WTC11 (cell line): ENCODE measurements around the gene OGG1. TPM values are rescaled to one million over a fixed set of nuclear protein-coding genes. Genes with fewer than 3 reads are reported as not detected.
A peak's percentile ranks its signal among the peaks of the same experiment; 100 is the strongest.

Experiments
- ATAC-seq: fragments of 200-7000 bp; cut with Tn5 transposase; 2 replicates; pipeline ENCODE4 v1.10.0; 2021; ENCODE audit warnings: mild to moderate bottlenecking, moderate library complexity
- CTCF ChIA-PET: fragments of 300-600 bp; sonication (Branson Sonifier 250); formaldehyde crosslinking; loops from one replicate; lab custom pipeline; 2021; ENCODE audit warnings: antibody characterized with exemption; lab: Charles Lee
- POLR2A ChIA-PET: fragments of 350-600 bp; sonication (Branson Sonifier 250); formaldehyde crosslinking; loops from one replicate; lab custom pipeline; 2021; ENCODE audit warnings: antibody characterized with exemption; lab: Charles Lee
- DNase-seq: peaks from one replicate; pipeline ENCODE4 v3.0.0; 2021; ENCODE audit warnings: low spot score
- H3K27ac Mint-ChIP-seq: 2 replicates; pipeline ENCODE4 v1.8.0; 2021; ENCODE audit warnings: mixed read lengths
- H3K27me3 Mint-ChIP-seq: 2 replicates; pipeline ENCODE4 v1.8.0; 2021; ENCODE audit warnings: low read depth, mild to moderate bottlenecking, moderate library complexity, mixed read lengths
- H3K36me3 Mint-ChIP-seq: 2 replicates; pipeline ENCODE4 v1.8.0; 2021; ENCODE audit warnings: mixed read lengths
- H3K4me1 Mint-ChIP-seq: 2 replicates; pipeline ENCODE4 v1.8.0; 2022; ENCODE audit warnings: mixed read lengths
- H3K4me3 Mint-ChIP-seq: 2 replicates; pipeline ENCODE4 v1.8.0; 2021; ENCODE audit warnings: mild to moderate bottlenecking, moderate library complexity, mixed read lengths
- H3K9me3 Mint-ChIP-seq: 2 replicates; pipeline ENCODE4 v1.8.0; 2021; ENCODE audit warnings: mixed read lengths
- ATF1 ChIP-seq: sonication (generic); formaldehyde crosslinking; IDR thresholded peaks from 2 replicates; pipeline ENCODE4 v1.8.1; 2023; ENCODE audit warnings: mild to moderate bottlenecking, moderate library complexity, missing genetic modification reagents
- CBFB ChIP-seq: sonication (generic); formaldehyde crosslinking; IDR thresholded peaks from 2 replicates; pipeline ENCODE4 v1.8.1; 2022; ENCODE audit warnings: mild to moderate bottlenecking, low read depth, missing genetic modification reagents
- CREM ChIP-seq: sonication (generic); formaldehyde crosslinking; IDR thresholded peaks from 2 replicates; pipeline ENCODE4 v1.8.1; 2022; ENCODE audit warnings: mild to moderate bottlenecking, missing genetic modification reagents, moderate library complexity
- ETV6 ChIP-seq: sonication (generic); formaldehyde crosslinking; IDR thresholded peaks from 2 replicates; pipeline ENCODE4 v1.8.1; 2022; ENCODE audit warnings: mild to moderate bottlenecking, missing genetic modification reagents
- FOXK1 ChIP-seq: sonication (generic); formaldehyde crosslinking; IDR thresholded peaks from 2 replicates; pipeline ENCODE4 v1.8.0; 2022; ENCODE audit warnings: mild to moderate bottlenecking, moderate library complexity, missing genetic modification reagents
- IRF2 ChIP-seq: sonication (generic); formaldehyde crosslinking; IDR thresholded peaks from 2 replicates; pipeline ENCODE4 v1.8.0; 2022; ENCODE audit warnings: low read depth, missing genetic modification reagents, borderline replicate concordance
- JAZF1 ChIP-seq: fragments of 250-450 bp; sonication (Bioruptor Pico); IDR thresholded peaks from 2 replicates; pipeline ENCODE4 v1.9.0; 2021; ENCODE audit warnings: moderate library complexity, mild to moderate bottlenecking, inconsistent platforms
- JUN ChIP-seq: sonication (generic); formaldehyde crosslinking; IDR thresholded peaks from 2 replicates; pipeline ENCODE4 v1.8.0; 2023; ENCODE audit warnings: mild to moderate bottlenecking, missing genetic modification reagents
- NR2C2 ChIP-seq: sonication (generic); formaldehyde crosslinking; IDR thresholded peaks from 2 replicates; pipeline ENCODE4 v1.8.0; 2022; ENCODE audit warnings: mild to moderate bottlenecking, missing genetic modification reagents
- NR3C1 ChIP-seq: sonication (generic); formaldehyde crosslinking; conservative IDR thresholded peaks from 2 replicates; pipeline ENCODE4 v1.8.1; 2023; ENCODE audit warnings: low read depth, mild to moderate bottlenecking, missing genetic modification reagents
- PRRX2 ChIP-seq: fragments of 250-450 bp; sonication (Bioruptor Pico); IDR thresholded peaks from 2 replicates; pipeline ENCODE4 v1.8.0; 2021; ENCODE audit warnings: mild to moderate bottlenecking
- SOX15 ChIP-seq: fragments of 250-450 bp; sonication (Bioruptor Pico); IDR thresholded peaks from 2 replicates; pipeline ENCODE4 v1.9.0; 2021; ENCODE audit warnings: mild to moderate bottlenecking
- TEAD1 ChIP-seq: sonication (generic); formaldehyde crosslinking; IDR thresholded peaks from 2 replicates; pipeline ENCODE4 v1.8.0; 2022; ENCODE audit warnings: mild to moderate bottlenecking, missing genetic modification reagents
- ZMAT4 ChIP-seq: fragments of 250-450 bp; sonication (Bioruptor Pico); IDR thresholded peaks from 2 replicates; pipeline ENCODE4 v1.9.0; 2021; ENCODE audit warnings: mild to moderate bottlenecking
- ZNF512 ChIP-seq: sonication (generic); formaldehyde crosslinking; IDR thresholded peaks from 2 replicates; pipeline ENCODE4 v1.8.1; 2022; ENCODE audit warnings: missing genetic modification reagents, borderline replicate concordance
- total RNA-seq: library from RNA; stranded (reverse); gene quantifications from 3 replicates; pipeline ENCODE4 v1.2.3, GENCODE V29; 2021
- TF ChIP-seq, protein P1 (sequence below): sonication (generic); formaldehyde crosslinking; IDR thresholded peaks from 2 replicates; pipeline ENCODE4 v1.8.1; 2023; ENCODE audit warnings: mild to moderate bottlenecking, missing genetic modification reagents, moderate library complexity
- TF ChIP-seq, protein P2 (sequence below): sonication (generic); formaldehyde crosslinking; IDR thresholded peaks from 2 replicates; pipeline ENCODE4 v1.8.0; 2023; ENCODE audit warnings: missing genetic modification reagents
- TF ChIP-seq, protein P3 (sequence below): fragments of 250-450 bp; sonication (Bioruptor Pico); IDR thresholded peaks from 2 replicates; pipeline ENCODE4 v1.8.0; 2021; ENCODE audit warnings: mild to moderate bottlenecking
- TF ChIP-seq, protein P4 (sequence below): sonication (generic); formaldehyde crosslinking; IDR thresholded peaks from 2 replicates; pipeline ENCODE4 v1.8.0; 2022; ENCODE audit warnings: mild to moderate bottlenecking, missing genetic modification reagents

The OGG1 gene
- total RNA-seq, 1 experiment from 2014 or later = 27.3 TPM

- TF ChIP-seq SOX15 (CRISPR knock-in tag) (no peak), IRF2 (no peak), CREM (CRISPR knock-in tag) (no peak)
- TF ChIP-seq, protein P1, sequence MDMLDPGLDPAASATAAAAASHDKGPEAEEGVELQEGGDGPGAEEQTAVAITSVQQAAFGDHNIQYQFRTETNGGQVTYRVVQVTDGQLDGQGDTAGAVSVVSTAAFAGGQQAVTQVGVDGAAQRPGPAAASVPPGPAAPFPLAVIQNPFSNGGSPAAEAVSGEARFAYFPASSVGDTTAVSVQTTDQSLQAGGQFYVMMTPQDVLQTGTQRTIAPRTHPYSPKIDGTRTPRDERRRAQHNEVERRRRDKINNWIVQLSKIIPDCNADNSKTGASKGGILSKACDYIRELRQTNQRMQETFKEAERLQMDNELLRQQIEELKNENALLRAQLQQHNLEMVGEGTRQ (CRISPR knock-in tag) = no peak
Observed at GRCh38 chr3:9729419-9729818, 20.3 kb upstream of the OGG1 start (continued).

- no peak for DNase-seq
Observed at GRCh38 chr3:9730657-9731205, 19.0 kb upstream of the OGG1 start.

More at GRCh38 chr3:9730657-9731205, 19.0 kb upstream of the OGG1 start:
- CTCF ChIA-PET = interaction anchor here (0.5 to 8.6 kb wide), 8 partner anchors 19 to 334 kb away, joined by 3 to 162 read pairs (median 3); partner anchors contain the start of gene OGG1
- H3K27me3 Mint-ChIP-seq = no peaks in the 10 kb centered on the region
- H3K36me3 Mint-ChIP-seq = peaks cover 17% of the 10 kb centered on the region
- TF ChIP-seq, protein P2, sequence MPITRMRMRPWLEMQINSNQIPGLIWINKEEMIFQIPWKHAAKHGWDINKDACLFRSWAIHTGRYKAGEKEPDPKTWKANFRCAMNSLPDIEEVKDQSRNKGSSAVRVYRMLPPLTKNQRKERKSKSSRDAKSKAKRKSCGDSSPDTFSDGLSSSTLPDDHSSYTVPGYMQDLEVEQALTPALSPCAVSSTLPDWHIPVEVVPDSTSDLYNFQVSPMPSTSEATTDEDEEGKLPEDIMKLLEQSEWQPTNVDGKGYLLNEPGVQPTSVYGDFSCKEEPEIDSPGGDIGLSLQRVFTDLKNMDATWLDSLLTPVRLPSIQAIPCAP (CRISPR knock-in tag) = no peak
- TF ChIP-seq JUN (CRISPR knock-in tag) (no peak), ETV6 (CRISPR knock-in tag) (no peak), ATF1 (CRISPR knock-in tag) (no peak), CREM (CRISPR knock-in tag) (no peak), ZNF512 (CRISPR knock-in tag) (no peak), IRF2 (no peak), JAZF1 (no peak), PRRX2 (no peak), NR2C2 (CRISPR knock-in tag) (no peak), CBFB (CRISPR knock-in tag) (no peak), ZMAT4 (no peak), NR3C1 (no peak), FOXK1 (CRISPR knock-in tag) (no peak), TEAD1 (CRISPR knock-in tag) (no peak)
- TF ChIP-seq, protein P3, sequence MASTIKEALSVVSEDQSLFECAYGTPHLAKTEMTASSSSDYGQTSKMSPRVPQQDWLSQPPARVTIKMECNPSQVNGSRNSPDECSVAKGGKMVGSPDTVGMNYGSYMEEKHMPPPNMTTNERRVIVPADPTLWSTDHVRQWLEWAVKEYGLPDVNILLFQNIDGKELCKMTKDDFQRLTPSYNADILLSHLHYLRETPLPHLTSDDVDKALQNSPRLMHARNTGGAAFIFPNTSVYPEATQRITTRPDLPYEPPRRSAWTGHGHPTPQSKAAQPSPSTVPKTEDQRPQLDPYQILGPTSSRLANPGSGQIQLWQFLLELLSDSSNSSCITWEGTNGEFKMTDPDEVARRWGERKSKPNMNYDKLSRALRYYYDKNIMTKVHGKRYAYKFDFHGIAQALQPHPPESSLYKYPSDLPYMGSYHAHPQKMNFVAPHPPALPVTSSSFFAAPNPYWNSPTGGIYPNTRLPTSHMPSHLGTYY (CRISPR knock-in tag) = no peak
- TF ChIP-seq, protein P1 (CRISPR knock-in tag) = no peak
- TF ChIP-seq, protein P4, sequence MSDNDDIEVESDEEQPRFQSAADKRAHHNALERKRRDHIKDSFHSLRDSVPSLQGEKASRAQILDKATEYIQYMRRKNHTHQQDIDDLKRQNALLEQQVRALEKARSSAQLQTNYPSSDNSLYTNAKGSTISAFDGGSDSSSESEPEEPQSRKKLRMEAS (CRISPR knock-in tag) = no peak
- TF ChIP-seq, all 79 proteins: peak for 0
- Mint-ChIP-seq H3K9me3 (peaks cover 3% of the 10 kb centered on the region; the same call in 1 of the 2 replicates), H3K27ac (peak overlapping the region; percentile 94), H3K4me1 (peaks cover 18% of the 10 kb centered on the region), H3K4me3 (peak overlapping the region; percentile 91)
- POLR2A ChIA-PET = interaction anchor here (1.3 to 3.1 kb wide), 2 partner anchors 19 to 334 kb away, joined by 5 to 14 read pairs; partner anchors contain the start of gene OGG1
- peak; percentile 72 for ATAC-seq
